Kidney (tissue), 14 donors: Measurements from ENCODE around the gene DENND5B. TPM values are rescaled to one million over a fixed set of nuclear protein-coding genes. Genes with fewer than 3 reads are reported as not detected.

Experiments used
- DNase-seq, 5 donors: peaks; one replicate each; pipeline ENCODE4 v3.0.0-alpha.2; 2013 to 2020
- FAIRE-seq: peaks from 2 replicates; lab custom pipeline; 2012; peaks lifted over from hg19 to GRCh38; lab: Jason Lieb, UNC
- H3K27ac ChIP-seq, 2 donors: one replicate each; pipeline ENCODE4 v1.7.0; 2013; ENCODE audit warnings: low read depth in 2 of 2, low read length in 2 of 2, inconsistent platforms in 1 of 2
- H3K27me3 ChIP-seq: one replicate; pipeline ENCODE4 v1.7.1; 2013; ENCODE audit warnings: low read length, inconsistent platforms; ENCODE audit not compliant: control insufficient read depth, insufficient read depth
- H3K36me3 ChIP-seq, 3 donors: one replicate each; pipeline versions ENCODE4 v1.7.0 to v1.7.1; 2013; ENCODE audit warnings: low read length in 3 of 3, control low read depth in 1 of 3, inconsistent platforms in 1 of 3; ENCODE audit not compliant: insufficient read depth in 3 of 3, control insufficient read depth in 2 of 3
- H3K4me1 ChIP-seq, 3 donors: one replicate each; pipeline versions ENCODE4 v1.7.0 to v1.7.1; 2013; ENCODE audit warnings: low read length in 3 of 3, inconsistent platforms in 1 of 3, low read depth in 1 of 3; ENCODE audit not compliant: control insufficient read depth in 2 of 3, insufficient read depth in 2 of 3
- H3K4me3 ChIP-seq, 3 donors: one replicate each; pipeline versions ENCODE4 v1.7.0 to v1.8.1; 2013; ENCODE audit warnings: low read length in 3 of 3, control low read depth in 1 of 3, inconsistent platforms in 1 of 3
- H3K9ac ChIP-seq, 3 donors: one replicate each; pipeline versions ENCODE4 v1.7.0 to v1.7.1; 2013; ENCODE audit warnings: low read length in 3 of 3, control low read depth in 1 of 3, inconsistent platforms in 1 of 3
- H3K9me3 ChIP-seq, 3 donors: one replicate each; pipeline versions ENCODE4 v1.7.0 to v1.7.1; 2013; ENCODE audit warnings: low read length in 3 of 3, control low read depth in 1 of 3, inconsistent platforms in 1 of 3; ENCODE audit not compliant: control insufficient read depth in 2 of 3, insufficient read depth in 1 of 3
- intact Hi-C: fragments of 100-400 bp; cut with DNase I; formaldehyde crosslinking; loops from one replicate; pipeline ENCODE4 v1.11.1; 2022
- polyA plus RNA-seq: library from polyadenylated mRNA; stranded (reverse); fragments of 350-450 nt; fragmentation: Illumina TruSeq; extraction: RNeasy Lipid Tissue Mini Kit (QIAGEN cat#74804); gene quantifications from one replicate; pipeline ENCODE4 v1.2.3, GENCODE V29; 2014; ENCODE audit warnings: low read depth, low replicate concordance; ENCODE audit not compliant: insufficient read depth
- total RNA-seq: library from RNA; stranded (reverse); fragmentation: NEBNext Ultra II Directional; extraction: Animal tissue kit (Norgen Biotek cat#: 25700); gene quantifications from one replicate; pipeline ENCODE4 v1.2.1, GENCODE V29; 2021
- TF ChIP-seq, protein P1 (sequence below): IDR thresholded peaks from 3 replicates; pipeline ENCODE4 v1.5.1; 2012; ENCODE audit warnings: mild to moderate bottlenecking, moderate library complexity, borderline replicate concordance; ENCODE audit not compliant: insufficient read depth; ENCODE audit errors: extremely low read depth
- donor health status: control.
- donor health status: control.
- donor health status: control.
- donor health status: control.
- donor health status: control.
- donor health status: DM: yes; HTN: yes; CAD: no.
- donor health status: Normal renal cell carcinoma (clear cell type).

Gene DENND5B
- total and polyA plus RNA-seq, 2 donors from 2014 or later, result 2.9 to 14.1 TPM

- H3K9me3 ChIP-seq, result no peaks in the 10 kb centered on the region
- no peak for FAIRE-seq
- intact Hi-C loops, result no loop called here
- H3K4me3 ChIP-seq, result no peak overlapping the region
- H3K4me1 ChIP-seq, result no peaks in the 10 kb centered on the region
- TF ChIP-seq, protein P1, sequence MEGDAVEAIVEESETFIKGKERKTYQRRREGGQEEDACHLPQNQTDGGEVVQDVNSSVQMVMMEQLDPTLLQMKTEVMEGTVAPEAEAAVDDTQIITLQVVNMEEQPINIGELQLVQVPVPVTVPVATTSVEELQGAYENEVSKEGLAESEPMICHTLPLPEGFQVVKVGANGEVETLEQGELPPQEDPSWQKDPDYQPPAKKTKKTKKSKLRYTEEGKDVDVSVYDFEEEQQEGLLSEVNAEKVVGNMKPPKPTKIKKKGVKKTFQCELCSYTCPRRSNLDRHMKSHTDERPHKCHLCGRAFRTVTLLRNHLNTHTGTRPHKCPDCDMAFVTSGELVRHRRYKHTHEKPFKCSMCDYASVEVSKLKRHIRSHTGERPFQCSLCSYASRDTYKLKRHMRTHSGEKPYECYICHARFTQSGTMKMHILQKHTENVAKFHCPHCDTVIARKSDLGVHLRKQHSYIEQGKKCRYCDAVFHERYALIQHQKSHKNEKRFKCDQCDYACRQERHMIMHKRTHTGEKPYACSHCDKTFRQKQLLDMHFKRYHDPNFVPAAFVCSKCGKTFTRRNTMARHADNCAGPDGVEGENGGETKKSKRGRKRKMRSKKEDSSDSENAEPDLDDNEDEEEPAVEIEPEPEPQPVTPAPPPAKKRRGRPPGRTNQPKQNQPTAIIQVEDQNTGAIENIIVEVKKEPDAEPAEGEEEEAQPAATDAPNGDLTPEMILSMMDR, result no peak
- no peak for DNase-seq
- H3K27ac ChIP-seq, result no peak overlapping the region
- no peak overlapping the region for H3K9ac ChIP-seq
- H3K36me3 ChIP-seq, result no peaks in the 10 kb centered on the region
- no peaks in the 10 kb centered on the region for H3K27me3 ChIP-seq
Observed at GRCh38 chr12:31471823-31472222, 119.1 kb downstream of the DENND5B start.

GRCh38 chr12:31471051-31471450 is 119.9 kb downstream of the DENND5B start:
- intact Hi-C loops, result no loop called here
- FAIRE-seq (no peak), DNase-seq (no peak)
- Histone ChIP-seq H3K9me3 (no peaks in the 10 kb centered on the region), H3K9ac (no peak overlapping the region), H3K27ac (no peak overlapping the region), H3K36me3 (no peaks in the 10 kb centered on the region), H3K27me3 (no peaks in the 10 kb centered on the region), H3K4me1 (no peaks in the 10 kb centered on the region), H3K4me3 (no peak overlapping the region)
- TF ChIP-seq, protein P1, result no peak

GRCh38 chr12:31470459-31470858 is 120.5 kb downstream of the DENND5B start:
- no peak overlapping the region for H3K4me3 ChIP-seq
- no peaks in the 10 kb centered on the region for H3K36me3 ChIP-seq
- H3K9ac ChIP-seq, result no peak overlapping the region
- no peaks in the 10 kb centered on the region for H3K4me1 ChIP-seq
- TF ChIP-seq, protein P1, result no peak
- no peaks in the 10 kb centered on the region for H3K9me3 ChIP-seq
- intact Hi-C loops, result no loop called here
- FAIRE-seq (no peak), DNase-seq (peak in 2 of 5 donors; percentile 44 to 50)
- H3K27ac ChIP-seq, result no peak overlapping the region
- no peaks in the 10 kb centered on the region for H3K27me3 ChIP-seq

DNA sequence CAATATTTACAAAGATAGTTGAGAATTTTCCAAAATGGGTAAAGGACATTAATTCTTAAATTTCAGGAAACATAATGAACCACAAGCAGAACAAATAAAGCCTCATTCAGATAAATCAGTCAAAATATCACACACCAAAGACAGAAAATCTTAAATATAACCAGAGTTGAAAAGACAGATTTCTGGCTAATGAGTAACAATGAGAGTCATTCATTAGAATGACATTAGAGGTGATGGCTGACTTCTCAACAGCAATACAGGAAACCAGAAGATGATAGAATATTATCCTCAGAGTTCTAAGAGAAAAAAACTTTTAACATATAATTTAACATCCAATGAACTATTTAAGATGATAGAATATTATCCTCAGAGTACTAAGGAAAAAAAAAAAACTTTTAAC is 124.2 kb downstream of the DENND5B start:
- intact Hi-C loops, result no loop called here
- Histone ChIP-seq H3K9ac (no peak overlapping the region), H3K27me3 (no peaks in the 10 kb centered on the region), H3K9me3 (no peaks in the 10 kb centered on the region), H3K4me3 (no peak overlapping the region), H3K27ac (no peak overlapping the region), H3K36me3 (no peaks in the 10 kb centered on the region), H3K4me1 (no peaks in the 10 kb centered on the region)
- TF ChIP-seq, protein P1, result no peak
- DNase-seq (no peak), FAIRE-seq (no peak)
